Ureter (tissue), 1 donor: Measurements from ENCODE around the gene NOL4L. TPM values are rescaled to one million over a fixed set of nuclear protein-coding genes. Genes with fewer than 3 reads are reported as not detected.

Experiments
- DNase-seq: peaks from one replicate; pipeline ENCODE4 v3.0.0-alpha.2; 2020; ENCODE audit warnings: low spot score
- total RNA-seq: library from RNA; stranded (reverse); gene quantifications from one replicate; pipeline ENCODE4 v1.2.4, GENCODE V29; 2023
- donor health status: DM: yes; HTN: yes; CAD: no.

Gene NOL4L
- total RNA-seq, 1 donor from 2014 or later, result 40.7 TPM

- no peak for DNase-seq
Observed at GRCh38 chr20:32613192-32614053, 28.3 kb upstream of the NOL4L start.

GRCh38 chr20:32612351-32613191 lies 27.4 kb upstream of the NOL4L start:
- DNase-seq, result no peak

- DNase-seq, result no peak
Observed at GRCh38 chr20:32611868-32612267, 26.7 kb upstream of the NOL4L start.

GRCh38 chr20:32611286-32611685 lies 26.2 kb upstream of the NOL4L start:
- no peak for DNase-seq

- DNase-seq, result no peak
Observed at GRCh38 chr20:32610472-32611218, 25.5 kb upstream of the NOL4L start.

- no peak for DNase-seq
Observed at GRCh38 chr20:32609993-32610392, 24.9 kb upstream of the NOL4L start.

- no peak for DNase-seq
Observed at GRCh38 chr20:32609111-32609773, 24.1 kb upstream of the NOL4L start.

- DNase-seq, result no peak
Observed at GRCh38 chr20:32608664-32609015, 23.5 kb upstream of the NOL4L start.

- DNase-seq, result no peak
Observed at GRCh38 chr20:32607727-32608663, 22.9 kb upstream of the NOL4L start.

GRCh38 chr20:32607324-32607723 lies 22.2 kb upstream of the NOL4L start:
- no peak for DNase-seq

- no peak for DNase-seq
Observed at GRCh38 chr20:32606790-32607189, 21.7 kb upstream of the NOL4L start.

- no peak for DNase-seq
Observed at GRCh38 chr20:32606107-32606506, 21.0 kb upstream of the NOL4L start.

GRCh38 chr20:32605167-32605656 lies 20.1 kb upstream of the NOL4L start:
- peak; percentile 54 for DNase-seq

GRCh38 chr20:32603046-32603726 lies 18.1 kb upstream of the NOL4L start:
- no peak for DNase-seq

- no peak for DNase-seq
Observed at GRCh38 chr20:32602273-32602672, 17.1 kb upstream of the NOL4L start.

GRCh38 chr20:32600681-32601237 lies 15.6 kb upstream of the NOL4L start:
- no peak for DNase-seq

- no peak for DNase-seq
Observed at GRCh38 chr20:32599783-32600340, 14.7 kb upstream of the NOL4L start.

GRCh38 chr20:32598606-32599005 lies 13.5 kb upstream of the NOL4L start:
- no peak for DNase-seq

GRCh38 chr20:32597714-32598113 lies 12.6 kb upstream of the NOL4L start:
- no peak for DNase-seq
